GM19351 (cell line): ENCODE results near the gene VWA5B2.

Experiments
- ATAC-seq: cut with Tn5 transposase; IDR thresholded peaks from one replicate; pipeline ENCODE4 v1.9.1; 2021; ENCODE audit warnings: mild to moderate bottlenecking, moderate library complexity; ENCODE audit not compliant: unreplicated experiment

VWA5B2 gene

GRCh38 chr3:184222521-184222920, 6.9 kb upstream of the VWA5B2 start:
- ATAC-seq: no peak

GRCh38 chr3:184223946-184224345, 5.4 kb upstream of the VWA5B2 start:
- no peak for ATAC-seq

- peak; percentile 52 for ATAC-seq
Measured at GRCh38 chr3:184227481-184227935, 1.9 kb upstream of the VWA5B2 start.

- no peak for ATAC-seq
Measured at GRCh38 chr3:184228376-184229137, 828 bp upstream of the VWA5B2 start.

GRCh38 chr3:184230081-184230602, 757 bp downstream of the VWA5B2 start:
- no peak for ATAC-seq

GRCh38 chr3:184230603-184231528, 1.5 kb downstream of the VWA5B2 start:
- ATAC-seq: no peak

GRCh38 chr3:184231671-184232070, 2.3 kb downstream of the VWA5B2 start:
- ATAC-seq: no peak

- no peak for ATAC-seq
Measured at GRCh38 chr3:184233127-184233843, 3.9 kb downstream of the VWA5B2 start.

- no peak for ATAC-seq
Measured at GRCh38 chr3:184234224-184234623, 4.8 kb downstream of the VWA5B2 start.

- no peak for ATAC-seq
Measured at GRCh38 chr3:184234671-184235380, 5.4 kb downstream of the VWA5B2 start.

- ATAC-seq: no peak
Measured at GRCh38 chr3:184235381-184236032, 6.1 kb downstream of the VWA5B2 start.

GRCh38 chr3:184236033-184236410, 6.6 kb downstream of the VWA5B2 start:
- no peak for ATAC-seq

- ATAC-seq: no peak
Measured at GRCh38 chr3:184236636-184237035, 7.3 kb downstream of the VWA5B2 start.

GRCh38 chr3:184237211-184237610, 7.8 kb downstream of the VWA5B2 start:
- ATAC-seq: no peak

GRCh38 chr3:184237807-184238206, 8.4 kb downstream of the VWA5B2 start:
- ATAC-seq: no peak

- ATAC-seq: no peak
Measured at GRCh38 chr3:184238246-184238818, 8.9 kb downstream of the VWA5B2 start.

GRCh38 chr3:184239221-184239620, 9.8 kb downstream of the VWA5B2 start:
- ATAC-seq: no peak

GRCh38 chr3:184239708-184240107, 10.3 kb downstream of the VWA5B2 start:
- no peak for ATAC-seq

- ATAC-seq: no peak
Measured at GRCh38 chr3:184240384-184241140, 11.2 kb downstream of the VWA5B2 start.
